ENCODE data around the gene PAGE5.

DNA sequence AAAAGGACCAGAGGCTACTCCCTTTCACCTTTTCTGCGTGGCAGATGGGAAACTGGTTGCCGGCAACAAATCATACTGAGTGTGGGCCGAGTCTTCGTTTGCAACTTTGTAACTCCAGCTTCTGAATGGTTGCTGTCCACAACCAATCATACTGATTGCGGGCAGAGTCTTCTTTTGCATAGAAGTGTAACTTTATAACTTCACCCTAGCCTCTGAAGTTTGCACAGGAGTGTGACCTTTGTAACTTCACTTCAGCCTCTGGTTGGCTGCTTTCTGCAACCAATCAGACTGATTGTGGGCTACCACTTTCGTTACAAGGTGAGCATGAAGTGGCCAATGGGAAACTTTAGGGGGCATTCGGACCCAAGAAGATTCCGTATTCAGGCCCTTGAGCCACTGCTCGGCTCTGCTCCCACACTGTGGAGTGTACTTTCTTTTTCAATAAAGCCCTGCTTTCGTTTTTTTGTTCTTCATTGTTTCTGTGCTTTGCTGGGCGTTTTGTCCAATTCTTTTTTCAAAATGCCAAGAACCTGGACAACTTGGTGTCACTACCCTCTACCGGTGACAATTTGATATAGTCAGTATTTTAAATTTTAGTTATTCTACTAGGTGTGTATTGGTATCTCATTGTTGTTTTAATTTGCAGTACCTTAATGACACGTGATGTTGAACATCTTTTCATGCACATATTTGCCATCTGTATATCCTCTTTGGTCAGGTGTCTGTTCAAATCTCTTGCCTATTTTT is 9.0 kb upstream of the PAGE5 start:
- TF ChIP-seq, protein P1, sequence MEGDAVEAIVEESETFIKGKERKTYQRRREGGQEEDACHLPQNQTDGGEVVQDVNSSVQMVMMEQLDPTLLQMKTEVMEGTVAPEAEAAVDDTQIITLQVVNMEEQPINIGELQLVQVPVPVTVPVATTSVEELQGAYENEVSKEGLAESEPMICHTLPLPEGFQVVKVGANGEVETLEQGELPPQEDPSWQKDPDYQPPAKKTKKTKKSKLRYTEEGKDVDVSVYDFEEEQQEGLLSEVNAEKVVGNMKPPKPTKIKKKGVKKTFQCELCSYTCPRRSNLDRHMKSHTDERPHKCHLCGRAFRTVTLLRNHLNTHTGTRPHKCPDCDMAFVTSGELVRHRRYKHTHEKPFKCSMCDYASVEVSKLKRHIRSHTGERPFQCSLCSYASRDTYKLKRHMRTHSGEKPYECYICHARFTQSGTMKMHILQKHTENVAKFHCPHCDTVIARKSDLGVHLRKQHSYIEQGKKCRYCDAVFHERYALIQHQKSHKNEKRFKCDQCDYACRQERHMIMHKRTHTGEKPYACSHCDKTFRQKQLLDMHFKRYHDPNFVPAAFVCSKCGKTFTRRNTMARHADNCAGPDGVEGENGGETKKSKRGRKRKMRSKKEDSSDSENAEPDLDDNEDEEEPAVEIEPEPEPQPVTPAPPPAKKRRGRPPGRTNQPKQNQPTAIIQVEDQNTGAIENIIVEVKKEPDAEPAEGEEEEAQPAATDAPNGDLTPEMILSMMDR (IDR thresholded peaks at IDR 0.05), result no peak
- TF ChIP-seq POLR2AphosphoS5 (IDR thresholded peaks at IDR 0.05) (no peak), POLR2A (IDR thresholded peaks at IDR 0.05) (no peak), EP300 (IDR thresholded peaks at IDR 0.05) (no peak)

Data from sigmoid colon (tissue), 4 donors.